HEK293 (cell line): Measurements from ENCODE around the gene PCDHGB2.

Source experiments
- CTCF ChIA-PET: fragments of 350-600 bp; formaldehyde crosslinking; extraction: SDS; loops from one replicate; lab custom pipeline; 2021; ENCODE audit warnings: antibody characterized with exemption; lab: Yijun Ruan, JAX
- POLR2A ChIA-PET: fragments of 300-600 bp; formaldehyde crosslinking; extraction: SDS; loops from one replicate; lab custom pipeline; 2020; ENCODE audit warnings: antibody characterized with exemption, inconsistent platforms; lab: Yijun Ruan, JAX
- H3K27ac ChIP-seq: fragments of 200-500 bp; sonication (Bioruptor generic); 2 replicates; pipeline ENCODE4 v1.5.1; 2014; ENCODE audit warnings: low read depth, low read length, control low read depth, inconsistent platforms; ENCODE audit errors: extremely low read depth
- H3K36me3 ChIP-seq, 2 experiments: fragments of 200-500 bp in 1 of 2; sonication (Bioruptor generic) in 1 of 2; 1 replicate in 1 of 2; 2 replicates in 1 of 2; pipeline ENCODE4 v1.5.1; 2014 to 2017; ENCODE audit warnings: inconsistent platforms in 2 of 2, low read length in 2 of 2; ENCODE audit not compliant: control insufficient read depth in 2 of 2, insufficient read depth in 1 of 2
- H3K4me1 ChIP-seq: fragments of 200-500 bp; sonication (Bioruptor generic); 2 replicates; pipeline ENCODE4 v1.5.1; 2014; ENCODE audit warnings: mild to moderate bottlenecking, low read length, inconsistent platforms; ENCODE audit not compliant: control insufficient read depth, insufficient read depth
- H3K4me3 ChIP-seq: 2 replicates; pipeline ENCODE4 v1.5.1; 2011; ENCODE audit warnings: low read depth, mild to moderate bottlenecking, control low read depth, low read length, moderate library complexity
- H3K9me3 ChIP-seq: fragments of 200-500 bp; sonication (Bioruptor generic); 2 replicates; pipeline ENCODE4 v1.5.1; 2014; ENCODE audit warnings: low read depth, low read length, inconsistent platforms; ENCODE audit not compliant: control insufficient read depth, insufficient read depth
- GLIS1 ChIP-seq: fragments of 450-650 bp; formaldehyde crosslinking; IDR thresholded peaks from 2 replicates; pipeline ENCODE4 v1.5.1; 2016; ENCODE audit warnings: missing biosample characterization, missing genetic modification characterization
- KLF9 ChIP-seq: fragments of 450-650 bp; formaldehyde crosslinking; IDR thresholded peaks from 2 replicates; pipeline ENCODE4 v1.5.1; 2016; ENCODE audit warnings: missing biosample characterization, missing genetic modification characterization, low read depth
- MYNN ChIP-seq: fragments of 450-650 bp; formaldehyde crosslinking; IDR thresholded peaks from 2 replicates; pipeline ENCODE4 v1.5.1; 2016; ENCODE audit warnings: missing biosample characterization, missing genetic modification characterization, borderline replicate concordance
- REST ChIP-seq: fragments of 450-650 bp; formaldehyde crosslinking; IDR thresholded peaks from 2 replicates; pipeline ENCODE4 v1.5.1; 2016; ENCODE audit warnings: missing biosample characterization, missing genetic modification characterization
- SCRT2 ChIP-seq: fragments of 450-650 bp; formaldehyde crosslinking; IDR thresholded peaks from 2 replicates; pipeline ENCODE4 v1.5.1; 2016; ENCODE audit warnings: missing biosample characterization, missing genetic modification characterization
- ZBTB17 ChIP-seq: fragments of 450-650 bp; formaldehyde crosslinking; IDR thresholded peaks from 2 replicates; pipeline ENCODE4 v1.5.1; 2016; ENCODE audit warnings: missing biosample characterization, missing genetic modification characterization
- ZNF391 ChIP-seq: fragments of 450-650 bp; formaldehyde crosslinking; IDR thresholded peaks from 2 replicates; pipeline ENCODE4 v1.5.1; 2016; ENCODE audit warnings: low read depth, missing biosample characterization, missing genetic modification characterization, borderline replicate concordance
- ZNF416 ChIP-seq: fragments of 450-650 bp; formaldehyde crosslinking; IDR thresholded peaks from 2 replicates; pipeline ENCODE4 v1.5.1; 2016; ENCODE audit warnings: missing biosample characterization, missing genetic modification characterization
- ZNF433 ChIP-seq: fragments of 450-650 bp; formaldehyde crosslinking; IDR thresholded peaks from 2 replicates; pipeline ENCODE4 v1.5.1; 2016; ENCODE audit warnings: missing biosample characterization, missing genetic modification characterization, low read depth
- ZNF510 ChIP-seq: fragments of 450-650 bp; formaldehyde crosslinking; IDR thresholded peaks from 2 replicates; pipeline ENCODE4 v1.5.1; 2018; ENCODE audit warnings: mild to moderate bottlenecking, missing genetic modification characterization, missing biosample characterization; ENCODE audit not compliant: insufficient replicate concordance
- ZNF518A ChIP-seq: fragments of 450-650 bp; formaldehyde crosslinking; conservative IDR thresholded peaks from 2 replicates; pipeline ENCODE4 v1.5.1; 2016; ENCODE audit warnings: low read depth, missing biosample characterization, missing genetic modification characterization
- ZNF707 ChIP-seq: fragments of 450-650 bp; formaldehyde crosslinking; IDR thresholded peaks from 2 replicates; pipeline ENCODE4 v1.5.1; 2016; ENCODE audit warnings: missing biosample characterization, missing genetic modification characterization
- ZNF791 ChIP-seq: fragments of 450-650 bp; formaldehyde crosslinking; IDR thresholded peaks from 2 replicates; pipeline ENCODE4 v1.5.1; 2016; ENCODE audit warnings: missing biosample characterization, missing genetic modification characterization
- TF ChIP-seq, protein P1 (sequence below): fragments of 450-650 bp; formaldehyde crosslinking; IDR thresholded peaks from 2 replicates; pipeline ENCODE4 v1.5.1; 2016; ENCODE audit warnings: missing biosample characterization, missing genetic modification characterization

The PCDHGB2 gene

GRCh38 chr5:141320225-141321169 lies 39.3 kb upstream of the PCDHGB2 start, which contains the start of gene TAF7 (continued):
- TF ChIP-seq ZNF518A (tag by site-specific recombination) (peak; percentile 87), MYNN (tag by site-specific recombination) (no peak), SCRT2 (no peak), ZBTB17 (tag by site-specific recombination) (peak; percentile 88), ZNF510 (tag by site-specific recombination) (peak; percentile 3), ZNF791 (tag by site-specific recombination) (no peak), ZNF433 (tag by site-specific recombination) (no peak), KLF9 (tag by site-specific recombination) (0 out of 2 replicates have a peak, but pooled peaks have one; percentile 6), GLIS1 (peak; percentile 42; the same call in 1 of the 2 replicates), ZNF391 (tag by site-specific recombination) (no peak), ZNF416 (tag by site-specific recombination) (no peak), ZNF707 (tag by site-specific recombination) (no peak)

DNA sequence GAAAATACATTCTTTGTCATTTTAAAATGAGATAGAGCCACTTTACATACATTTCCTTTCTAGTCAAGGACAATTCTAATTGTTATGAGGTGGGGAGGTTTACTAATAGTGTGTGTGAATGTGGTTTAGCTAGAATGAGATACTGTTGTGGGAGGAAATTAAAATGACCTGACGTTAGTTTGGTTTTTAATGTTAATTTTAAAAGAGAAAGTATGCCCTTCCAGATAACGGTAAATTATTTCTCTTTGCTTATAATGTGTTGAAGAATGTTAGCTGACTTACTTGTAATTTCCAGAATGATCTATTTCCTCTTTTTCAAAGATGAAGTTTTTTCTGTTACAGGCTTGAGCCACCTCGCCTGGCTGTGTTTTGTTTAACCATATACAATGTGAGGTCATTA lies 37.5 kb upstream of the PCDHGB2 start:
- H3K27ac ChIP-seq: no peak overlapping the region
- no peak for TF ChIP-seq REST (tag by site-specific recombination)
- TF ChIP-seq, protein P1, sequence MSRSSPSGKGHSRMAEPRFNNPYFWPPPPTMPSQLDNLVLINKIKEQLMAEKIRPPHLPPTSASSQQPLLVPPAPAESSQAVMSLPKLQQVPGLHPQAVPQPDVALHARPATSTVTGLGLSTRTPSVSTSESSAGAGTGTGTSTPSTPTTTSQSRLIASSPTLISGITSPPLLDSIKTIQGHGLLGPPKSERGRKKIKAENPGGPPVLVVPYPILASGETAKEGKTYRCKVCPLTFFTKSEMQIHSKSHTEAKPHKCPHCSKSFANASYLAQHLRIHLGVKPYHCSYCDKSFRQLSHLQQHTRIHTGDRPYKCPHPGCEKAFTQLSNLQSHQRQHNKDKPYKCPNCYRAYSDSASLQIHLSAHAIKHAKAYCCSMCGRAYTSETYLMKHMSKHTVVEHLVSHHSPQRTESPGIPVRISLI (tag by site-specific recombination): no peak
- H3K4me3 ChIP-seq: no peak overlapping the region
- peaks cover 0 to 21% of the 10 kb centered on the region in 2 experiments; a peak in 2 of 3 replicates for H3K36me3 ChIP-seq
- CTCF ChIA-PET: interaction anchor here (1.3 to 3.1 kb wide), 2 partner anchors 21 to 28 kb away, joined by 5 to 9 read pairs; partner anchors contain the start of gene PCDHGA3
- peaks cover 5% of the 10 kb centered on the region; the same call in 1 of the 2 replicates for H3K9me3 ChIP-seq
- POLR2A ChIA-PET: no interaction called here
- H3K4me1 ChIP-seq: no peaks in the 10 kb centered on the region
